Spleen (tissue), 11 donors: ENCODE measurements around the gene CDX2. TPM values are rescaled to one million over a fixed set of nuclear protein-coding genes. Genes with fewer than 3 reads are reported as not detected.

ENCODE experiments used
- DNase-seq: peaks from one replicate; pipeline ENCODE4 v3.0.0-alpha.2; 2020
- H3K27ac ChIP-seq, 8 donors: fragments of 200-600 bp; sonication (generic) in 7 of 8; 1 replicate in 4 of 8; 2 replicates in 4 of 8; pipeline versions ENCODE4 v1.5.0 to v1.8.0; 2016 to 2021; ENCODE audit warnings: inconsistent platforms in 4 of 8, mild to moderate bottlenecking in 4 of 8, moderate library complexity in 1 of 8
- H3K27me3 ChIP-seq, 7 donors: fragments of 200-600 bp; sonication (generic) in 6 of 7; replicated peaks in 1 of 7; 1 replicate in 4 of 7; 2 replicates in 3 of 7; pipeline versions ENCODE4 v1.5.0 to v1.8.0; 2016 to 2021; ENCODE audit warnings: inconsistent platforms in 3 of 7, mild to moderate bottlenecking in 1 of 7
- H3K36me3 ChIP-seq, 6 donors: fragments of 200-600 bp; sonication (generic) in 5 of 6; 1 replicate in 4 of 6; 2 replicates in 2 of 6; pipeline versions ENCODE4 v1.5.0 to v1.8.0; 2016 to 2021; ENCODE audit warnings: inconsistent platforms in 2 of 6
- H3K4me1 ChIP-seq, 6 donors: fragments of 200-600 bp; sonication (generic) in 5 of 6; 1 replicate in 3 of 6; 2 replicates in 3 of 6; pipeline versions ENCODE4 v1.5.0 to v1.8.0; 2016 to 2021; ENCODE audit warnings: inconsistent platforms in 3 of 6
- H3K4me3 ChIP-seq, 8 donors: fragments of 200-600 bp; sonication (generic) in 7 of 8; 1 replicate in 4 of 8; 2 replicates in 4 of 8; pipeline versions ENCODE4 v1.5.0 to v1.8.0; 2016 to 2021; ENCODE audit warnings: inconsistent platforms in 4 of 8, mild to moderate bottlenecking in 4 of 8, moderate library complexity in 2 of 8
- H3K9me3 ChIP-seq, 8 donors: fragments of 200-600 bp; sonication (generic) in 7 of 8; 1 replicate in 4 of 8; 2 replicates in 4 of 8; pipeline versions ENCODE4 v1.5.0 to v1.8.0; 2016 to 2021; ENCODE audit warnings: inconsistent platforms in 4 of 8
- POLR2A ChIP-seq, 3 donors: fragments of 450-650 bp; IDR thresholded peaks; one replicate each; pipeline ENCODE4 v1.5.1; 2017; ENCODE audit warnings: antibody characterized with exemption in 3 of 3, mild to moderate bottlenecking in 1 of 3
- POLR2AphosphoS5 ChIP-seq, 3 donors: sonication (generic); formaldehyde crosslinking; IDR thresholded peaks; one replicate each; pipeline ENCODE4 v1.5.1; 2017; ENCODE audit warnings: antibody characterized with exemption in 3 of 3
- WGBS, 5 donors: extraction: QIAGEN DNeasy Blood & Tissue Kit in 3 of 5; methylation state at CpG; one replicate each; pipeline versions ENCODE4 v1.1.5 to v1.1.7; 2013 to 2018; 5-methylcytosine and 5-hydroxymethylcytosine counted together
- intact Hi-C: fragments of 100-400 bp; cut with DNase I; formaldehyde crosslinking; loops from one replicate; pipeline ENCODE4 v1.15.0; 2023; ENCODE audit warnings: low total_unique reads
- polyA plus RNA-seq, 3 donors: library from polyadenylated mRNA; stranded (reverse); fragments of 200-250 nt; gene quantifications; one replicate each; pipeline ENCODE4 v1.2.1, GENCODE V29; 2013
- total RNA-seq, 7 donors: library from RNA; depleted of rRNA in 3 of 7; stranded (reverse); fragments of >200 nt in 3 of 7; fragmentation: NEBNext Ultra II Directional in 4 of 7; extraction: Animal tissue kit (Norgen Biotek cat#: 25700) in 4 of 7; gene quantifications; one replicate each; pipeline versions ENCODE4 v1.1.0 to v1.2.1, GENCODE V29; 2016 to 2021
- TF ChIP-seq, protein P1 (sequence below), 11 experiments: fragments of 200-600 bp in 7 of 11; fragments of 450-650 bp in 4 of 11; sonication (generic) in 4 of 11; IDR thresholded peaks in 8 of 11; conservative IDR thresholded peaks in 3 of 11; 1 replicate in 7 of 11; 2 replicates in 4 of 11; pipeline versions ENCODE4 v1.4.0 to v1.8.0; 2016 to 2021; ENCODE audit warnings: antibody characterized with exemption in 11 of 11, inconsistent platforms in 4 of 11, mild to moderate bottlenecking in 1 of 11
- donor health status: healthy with polysubstance abuse.
- donor health status: DM: no; HTN: no; CAD: no; lungs with moderate emphysema.
- donor health status: DM: no; HTN: no; CAD: no.
- donor health status: Bipolar disorder and iron deficiency.
- donor health status: healthy.
- donor health status: DM: no; HTN: no; CAD: no.
- donor health status: DM: yes; HTN: yes; CAD: no.

CDX2 gene
- total and polyA plus RNA-seq, 10 donors = 0.02 to 0.03 TPM; not detected in 8

- Histone ChIP-seq H3K4me3 (peak overlapping the region in 1 of 8 donors; percentile 73), H3K4me1 (peaks cover 11 to 35% (median 25%) of the 10 kb centered on the region in 6 donors), H3K27me3 (peaks cover 3 to 99% (median 77%) of the 10 kb centered on the region in 7 donors), H3K9me3 (no peaks in the 10 kb centered on the region), H3K27ac (no peak overlapping the region), H3K36me3 (no peaks in the 10 kb centered on the region)
- 43 to 56% (median 46%) methylated on average over 11 of the region's 11 CpGs for WGBS, 5 donors
- TF ChIP-seq, protein P1, sequence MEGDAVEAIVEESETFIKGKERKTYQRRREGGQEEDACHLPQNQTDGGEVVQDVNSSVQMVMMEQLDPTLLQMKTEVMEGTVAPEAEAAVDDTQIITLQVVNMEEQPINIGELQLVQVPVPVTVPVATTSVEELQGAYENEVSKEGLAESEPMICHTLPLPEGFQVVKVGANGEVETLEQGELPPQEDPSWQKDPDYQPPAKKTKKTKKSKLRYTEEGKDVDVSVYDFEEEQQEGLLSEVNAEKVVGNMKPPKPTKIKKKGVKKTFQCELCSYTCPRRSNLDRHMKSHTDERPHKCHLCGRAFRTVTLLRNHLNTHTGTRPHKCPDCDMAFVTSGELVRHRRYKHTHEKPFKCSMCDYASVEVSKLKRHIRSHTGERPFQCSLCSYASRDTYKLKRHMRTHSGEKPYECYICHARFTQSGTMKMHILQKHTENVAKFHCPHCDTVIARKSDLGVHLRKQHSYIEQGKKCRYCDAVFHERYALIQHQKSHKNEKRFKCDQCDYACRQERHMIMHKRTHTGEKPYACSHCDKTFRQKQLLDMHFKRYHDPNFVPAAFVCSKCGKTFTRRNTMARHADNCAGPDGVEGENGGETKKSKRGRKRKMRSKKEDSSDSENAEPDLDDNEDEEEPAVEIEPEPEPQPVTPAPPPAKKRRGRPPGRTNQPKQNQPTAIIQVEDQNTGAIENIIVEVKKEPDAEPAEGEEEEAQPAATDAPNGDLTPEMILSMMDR (IDR thresholded peaks at IDR 0.05 in 8 of 11, conservative IDR thresholded peaks at IDR 0.05 in 3 of 11) = no peak
- TF ChIP-seq POLR2A (IDR thresholded peaks at IDR 0.05) (no peak), POLR2AphosphoS5 (IDR thresholded peaks at IDR 0.05) (no peak)
- no peak for DNase-seq
- intact Hi-C loops = loop anchor here (5.0 to 10.0 kb wide), 2 partner anchors 88 to 120 kb away; no protein-coding TSS in a partner anchor
These were observed 14.0 kb downstream of the CDX2 start for GRCh38 chr13:27955014-27955591.

- Histone ChIP-seq H3K9me3 (no peaks in the 10 kb centered on the region), H3K27me3 (peaks cover 3 to 99% (median 71%) of the 10 kb centered on the region in 7 donors), H3K36me3 (no peaks in the 10 kb centered on the region), H3K4me1 (peaks cover 7 to 29% (median 22%) of the 10 kb centered on the region in 6 donors), H3K4me3 (peak overlapping the region; percentile 24 to 73 (median 46)), H3K27ac (peak overlapping the region in 7 of 8 donors; percentile 54 to 80 (median 70))
- TF ChIP-seq POLR2AphosphoS5 (IDR thresholded peaks at IDR 0.05) = peak in 2 of 3 donors; percentile 9 to 14
- no peak for TF ChIP-seq POLR2A (IDR thresholded peaks at IDR 0.05)
- intact Hi-C loops = loop anchor here (10.0 kb wide), 1 partner anchor 120 kb away; no protein-coding TSS in a partner anchor
- peak; percentile 75 for DNase-seq
- WGBS, 5 donors = 3 to 9% (median 5%) methylated on average over 21 to 56 of the region's 56 CpGs
These were observed 14.7 kb downstream of the CDX2 start for GRCh38 chr13:27954406-27954851.

DNA sequence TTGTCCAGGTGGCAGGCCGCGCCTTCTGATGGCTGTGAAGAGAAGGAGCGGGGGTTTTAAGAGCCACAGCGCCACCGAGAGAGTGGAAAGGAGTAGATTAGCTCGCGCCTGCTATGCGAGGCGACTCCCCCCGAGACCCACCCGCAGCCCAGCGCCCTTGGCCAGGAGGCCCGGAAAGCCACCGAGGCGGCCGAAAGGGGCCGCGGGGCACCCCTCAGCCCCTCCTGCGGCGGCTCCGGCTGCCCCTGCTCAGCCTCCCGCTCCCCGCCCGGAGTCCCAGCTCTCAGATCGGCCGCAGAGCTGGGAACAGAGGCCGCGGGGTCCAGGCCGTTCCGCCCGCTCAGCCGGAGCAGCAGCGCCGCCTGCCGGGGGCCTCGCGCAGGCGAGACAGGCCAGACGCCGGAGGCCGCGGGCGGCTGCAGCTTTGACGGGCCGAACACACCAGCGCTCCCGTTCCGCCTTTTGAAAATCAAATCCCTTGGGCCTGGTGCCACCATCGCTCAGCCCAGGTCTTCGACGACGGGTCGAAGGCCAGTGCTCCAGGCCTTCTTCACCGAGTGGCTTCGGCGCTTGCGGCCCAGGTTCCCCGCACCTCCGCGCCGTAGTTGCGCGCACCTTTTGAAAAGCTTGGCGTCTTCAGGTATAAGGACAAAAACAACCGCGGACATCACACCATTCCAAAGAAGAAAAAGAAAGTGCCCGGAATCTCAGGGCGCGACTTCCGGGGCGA lies 15.3 kb downstream of the CDX2 start:
- intact Hi-C loops = loop anchor here (10.0 kb wide), 1 partner anchor 119 kb away; no protein-coding TSS in a partner anchor

More for the DNA sequence above, 15.3 kb downstream of the CDX2 start:
- TF ChIP-seq POLR2A (IDR thresholded peaks at IDR 0.05) = no peak
- TF ChIP-seq, protein P1 (IDR thresholded peaks at IDR 0.05 in 8 of 11, conservative IDR thresholded peaks at IDR 0.05 in 3 of 11) = peak; percentile 38 to 94 (median 82)
- peak in 2 of 3 donors; percentile 3 to 36 for TF ChIP-seq POLR2AphosphoS5 (IDR thresholded peaks at IDR 0.05)
- no peaks in the 10 kb centered on the region for H3K9me3 ChIP-seq
- DNase-seq = peak; percentile 92
- peaks cover 3 to 93% (median 65%) of the 10 kb centered on the region in 7 donors for H3K27me3 ChIP-seq
- H3K4me3 ChIP-seq = peak overlapping the region; percentile 24 to 73 (median 46)
- H3K27ac ChIP-seq = peak overlapping the region in 7 of 8 donors; percentile 54 to 80 (median 70)
- no peaks in the 10 kb centered on the region for H3K36me3 ChIP-seq
- 1 to 3% (median 2%) methylated on average over 29 to 71 of the region's 71 CpGs for WGBS, 5 donors
- H3K4me1 ChIP-seq = peaks cover 7 to 26% (median 22%) of the 10 kb centered on the region in 6 donors
